HG03571 (cell line): ENCODE data around the gene ADAM12.

Experiments
- ATAC-seq: cut with Tn5 transposase; IDR thresholded peaks from one replicate; pipeline ENCODE4 v1.9.1; 2021; ENCODE audit not compliant: unreplicated experiment

Gene ADAM12

DNA sequence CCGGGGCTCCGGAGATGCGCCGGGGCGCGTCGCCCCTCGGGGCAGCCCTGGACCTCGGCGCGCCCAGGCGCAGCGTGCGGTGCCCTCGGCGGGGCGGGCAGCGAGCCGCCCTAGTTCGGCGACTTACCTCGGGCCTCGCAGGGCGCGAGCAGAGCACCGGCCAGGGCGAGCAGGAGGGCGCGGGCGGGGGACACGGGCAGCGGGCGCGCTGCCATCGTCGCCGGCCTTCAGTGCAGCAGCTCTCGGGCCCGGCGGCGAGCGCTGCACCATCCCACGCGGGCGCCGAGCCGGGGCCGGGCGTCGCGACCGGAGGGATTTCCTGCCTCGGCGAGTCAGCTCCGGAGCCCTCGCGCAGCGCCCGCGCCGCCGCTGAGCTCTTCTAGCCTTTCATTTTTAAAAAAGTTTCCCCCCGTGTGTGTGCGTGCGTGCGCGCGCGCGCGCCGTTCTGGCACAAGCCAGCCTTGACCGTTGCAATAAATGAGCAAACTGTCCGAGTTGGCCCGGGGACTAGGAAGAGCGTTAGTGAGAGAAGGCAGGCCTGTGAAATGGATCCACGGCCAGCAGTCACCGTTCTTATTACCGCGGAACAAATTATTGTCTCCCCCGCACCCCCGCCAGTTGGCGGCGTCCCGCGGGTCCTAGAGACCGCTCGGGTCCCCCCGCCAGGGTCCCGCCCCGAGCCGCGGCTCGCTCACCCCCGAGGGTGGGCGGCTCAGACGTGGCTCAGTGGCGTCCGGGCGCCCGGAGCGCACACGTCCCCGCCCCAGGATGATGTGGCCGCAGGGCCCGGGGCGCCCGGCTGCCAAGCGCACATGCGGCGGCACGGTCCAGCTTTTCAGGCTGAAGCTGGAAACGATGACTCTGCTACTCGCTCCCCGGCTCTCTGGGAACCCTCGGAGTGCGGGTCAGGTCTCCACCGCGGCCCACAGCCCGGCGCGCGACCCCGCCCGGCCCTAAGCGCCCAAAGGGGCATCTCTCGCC is at the start of gene ADAM12:
ADAM12 (minus strand) TSS at position 547 of the 981 bp plus-strand sequence; CDS start at position 215, 332 bp downstream.
- ATAC-seq, result no peak

- no peak for ATAC-seq
Measured at GRCh38 chr10:126437635-126438406, 49.5 kb upstream of the ADAM12 start.

DNA sequence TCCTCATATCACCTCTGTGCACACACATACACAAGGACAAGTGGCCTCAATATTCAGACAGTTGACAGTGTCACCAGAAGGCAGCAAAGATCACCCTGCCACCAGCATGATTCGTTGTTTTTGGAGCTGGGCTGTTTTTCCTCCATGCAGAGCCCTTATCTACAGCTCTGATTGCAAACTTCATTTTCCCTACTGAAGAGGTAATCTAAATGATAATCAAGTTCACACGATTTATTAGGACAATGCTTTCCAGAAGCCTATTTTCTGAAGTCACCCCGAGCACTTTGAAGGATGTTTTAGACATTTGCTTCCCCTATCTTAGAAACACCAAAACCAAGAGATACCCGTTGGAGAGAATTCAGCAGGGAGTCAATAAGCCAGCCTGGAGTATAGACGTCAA is 46.0 kb upstream of the ADAM12 start:
- ATAC-seq, result no peak

GRCh38 chr10:126433351-126433750 is 45.1 kb upstream of the ADAM12 start:
- ATAC-seq, result no peak

DNA sequence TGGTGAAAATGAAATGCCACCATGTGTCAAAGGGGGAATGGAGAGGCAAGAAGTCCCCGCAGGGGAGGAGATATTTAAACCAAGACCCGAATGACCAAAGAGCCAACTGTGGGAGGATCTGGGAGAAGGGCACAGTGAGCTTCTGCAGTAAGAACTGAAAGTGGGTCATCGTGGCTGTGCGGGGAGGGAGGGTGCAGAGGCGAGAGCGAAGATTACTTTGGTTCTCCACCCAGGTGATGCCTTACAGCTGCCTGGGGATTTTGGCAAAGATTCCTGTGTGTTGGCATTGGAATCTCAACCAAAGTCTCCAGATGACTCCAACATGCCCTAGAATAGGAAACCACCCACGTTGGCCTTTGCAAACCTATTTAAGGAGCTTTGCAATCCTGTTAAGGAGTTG is 44.2 kb upstream of the ADAM12 start:
- no peak for ATAC-seq

- ATAC-seq, result no peak
Measured at GRCh38 chr10:126431816-126432215, 43.5 kb upstream of the ADAM12 start.

DNA sequence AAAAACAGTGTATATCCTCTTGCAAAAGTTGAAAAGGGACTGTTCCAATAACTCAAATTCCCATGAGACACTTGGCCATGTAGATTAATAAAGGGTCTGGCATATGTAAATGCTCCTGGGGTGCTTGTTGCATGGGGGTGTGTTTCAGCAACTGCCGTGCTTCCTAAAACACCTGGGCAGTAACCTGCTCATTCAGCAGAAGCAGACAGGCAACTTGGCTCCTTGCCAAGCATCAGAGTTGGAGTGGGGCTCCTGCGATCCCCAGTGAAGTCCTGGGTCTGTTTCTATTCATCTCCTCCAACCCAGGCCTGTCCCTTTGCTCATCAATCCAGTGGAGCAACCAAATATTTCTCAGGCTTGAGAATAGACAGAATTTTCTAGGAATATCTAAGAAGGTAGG is 42.2 kb upstream of the ADAM12 start:
- ATAC-seq, result no peak

- ATAC-seq, result no peak
Measured at GRCh38 chr10:126429275-126429674, 41.0 kb upstream of the ADAM12 start.

GRCh38 chr10:126425489-126426065 is 37.3 kb upstream of the ADAM12 start:
- ATAC-seq, result no peak

GRCh38 chr10:126425032-126425431 is 36.8 kb upstream of the ADAM12 start:
- ATAC-seq, result no peak

DNA sequence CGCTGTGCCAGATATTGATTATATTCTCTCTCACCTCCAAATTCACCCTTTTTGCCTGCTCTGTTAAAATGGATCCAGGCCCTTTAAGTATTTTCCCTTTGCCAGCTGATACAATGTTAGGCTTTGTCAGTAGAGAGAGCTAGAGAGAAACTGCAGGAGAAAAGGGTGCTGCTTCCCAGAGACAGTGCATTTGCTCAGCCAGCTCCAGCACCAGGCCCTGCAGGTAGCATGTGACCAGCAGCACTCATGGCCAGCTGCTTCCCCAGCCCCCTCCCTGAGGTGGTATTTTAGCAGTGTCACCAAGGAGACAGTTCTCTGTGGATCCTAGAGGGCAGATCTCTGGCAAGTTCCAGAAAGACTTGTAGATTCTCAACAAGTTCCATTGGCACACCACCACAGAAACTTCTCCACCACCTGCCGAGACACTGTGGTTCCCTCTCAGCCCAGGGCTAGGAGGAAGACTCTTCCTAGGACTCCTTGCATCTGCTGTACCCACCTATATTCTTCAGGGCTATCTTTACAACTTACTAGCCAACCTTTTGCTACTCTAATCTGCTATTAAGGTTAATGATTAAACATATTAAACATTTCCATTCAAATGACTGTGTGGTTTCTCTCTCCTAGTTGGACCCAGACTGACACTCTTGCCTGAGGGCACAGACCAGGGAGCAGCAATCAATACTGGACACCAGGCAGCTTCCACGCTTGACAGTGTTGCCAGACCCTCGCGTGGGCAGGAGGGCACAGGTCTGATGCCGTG is 35.6 kb upstream of the ADAM12 start:
- ATAC-seq, result no peak

GRCh38 chr10:126422567-126422966 is 34.3 kb upstream of the ADAM12 start:
- ATAC-seq, result no peak

GRCh38 chr10:126421756-126422256 is 33.5 kb upstream of the ADAM12 start:
- no peak for ATAC-seq

DNA sequence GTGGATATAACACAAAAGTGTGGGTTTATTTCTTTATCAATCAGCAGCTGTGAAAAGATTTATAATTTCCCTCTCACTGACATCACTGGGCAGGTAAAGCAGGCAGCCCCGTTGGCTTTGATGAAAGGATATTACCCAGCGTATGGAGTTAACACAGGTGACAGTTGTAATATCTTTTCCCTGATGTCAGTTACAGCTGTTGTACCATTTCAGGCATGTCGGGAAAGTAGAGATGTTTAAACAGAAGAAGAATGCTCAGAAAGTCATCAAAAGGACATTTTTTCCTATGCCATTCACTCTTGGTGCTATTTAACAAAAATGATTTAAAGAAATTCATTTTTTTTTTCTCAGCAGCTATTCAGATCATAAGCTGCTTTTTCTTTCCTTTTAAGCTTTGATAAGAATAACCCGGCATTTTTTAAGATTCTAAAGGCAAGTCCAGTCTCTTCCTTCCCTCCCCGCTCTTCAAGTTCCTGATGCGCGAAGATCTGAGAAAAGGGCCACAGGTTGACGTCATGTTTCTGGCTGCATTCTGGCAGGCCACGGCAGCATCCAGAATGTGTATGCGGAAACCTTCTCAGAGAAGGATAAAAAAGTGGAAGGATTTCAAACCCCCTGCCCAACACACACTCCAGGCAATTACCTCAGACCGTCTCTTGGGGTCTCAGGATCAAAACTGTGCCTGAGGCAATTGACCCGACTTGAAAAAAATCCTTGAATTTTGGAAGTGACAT is 32.5 kb upstream of the ADAM12 start:
- no peak for ATAC-seq

DNA sequence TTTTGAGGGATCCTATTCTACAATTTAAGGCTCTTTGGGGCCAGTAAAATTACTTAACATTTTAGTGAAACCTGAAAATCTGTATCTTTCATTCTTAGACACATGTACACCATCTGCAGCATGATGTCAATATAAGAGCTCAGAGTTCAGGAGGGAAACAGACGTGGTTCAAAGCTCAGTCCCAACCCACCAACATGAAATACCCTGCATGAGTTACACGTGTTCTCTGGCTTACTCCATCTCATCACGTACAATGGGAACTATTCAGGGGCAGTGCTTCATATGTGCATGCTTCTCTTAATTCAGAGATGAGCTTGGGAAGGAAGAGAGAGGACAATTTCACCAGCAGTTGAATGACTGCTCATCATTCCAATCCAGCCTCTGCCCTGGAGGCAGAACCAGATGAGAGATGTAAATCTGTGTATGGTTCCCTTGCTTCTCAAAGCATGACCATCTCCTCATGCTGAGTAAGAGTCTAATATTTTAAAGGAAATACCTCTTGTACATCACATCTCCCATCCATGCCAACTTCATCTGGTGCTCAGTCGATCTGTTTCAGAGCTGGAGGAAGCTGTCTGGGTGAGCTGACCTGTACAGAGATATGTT is 29.0 kb upstream of the ADAM12 start:
- no peak for ATAC-seq

DNA sequence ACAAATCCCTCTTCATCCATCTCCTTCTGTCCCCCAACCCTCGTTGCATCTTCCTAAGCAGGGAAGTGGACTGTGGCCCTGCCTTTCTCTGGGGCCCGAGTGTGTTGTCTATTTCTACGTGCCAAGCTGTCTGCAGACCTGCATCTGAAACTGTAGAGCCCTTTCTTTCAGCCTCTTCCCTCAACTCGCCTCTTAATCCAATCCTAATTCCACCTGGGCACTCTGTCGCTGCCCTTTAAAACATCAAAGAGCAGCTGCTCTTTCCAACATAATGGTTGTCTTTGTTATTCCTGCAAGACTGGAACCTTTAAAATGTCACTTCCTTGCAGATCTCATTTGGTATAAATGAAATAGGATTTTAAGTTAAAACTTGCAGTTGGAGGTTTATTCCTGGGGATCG is 21.5 kb upstream of the ADAM12 start:
- no peak for ATAC-seq

- no peak for ATAC-seq
Measured at GRCh38 chr10:126408953-126409641, 20.8 kb upstream of the ADAM12 start.

DNA sequence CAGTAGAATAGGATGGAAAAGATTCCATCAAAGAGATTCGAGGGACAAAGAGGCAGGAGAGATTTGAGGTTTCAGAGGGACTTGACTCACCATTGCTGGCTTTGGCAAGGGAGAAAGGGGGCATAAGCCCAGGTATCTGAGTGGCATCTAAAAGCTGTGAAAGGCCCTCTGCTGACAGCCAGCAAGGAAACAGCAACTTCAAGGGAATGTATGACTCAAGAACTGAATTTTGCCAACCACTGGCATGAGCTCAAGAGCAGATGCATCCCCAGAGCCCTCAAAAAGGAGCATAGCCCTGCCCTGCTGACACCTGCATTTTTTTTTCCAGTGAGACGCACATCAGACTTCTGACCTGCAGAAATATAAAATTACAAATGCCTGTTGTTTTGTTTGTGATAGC is 19.6 kb upstream of the ADAM12 start:
- no peak for ATAC-seq

DNA sequence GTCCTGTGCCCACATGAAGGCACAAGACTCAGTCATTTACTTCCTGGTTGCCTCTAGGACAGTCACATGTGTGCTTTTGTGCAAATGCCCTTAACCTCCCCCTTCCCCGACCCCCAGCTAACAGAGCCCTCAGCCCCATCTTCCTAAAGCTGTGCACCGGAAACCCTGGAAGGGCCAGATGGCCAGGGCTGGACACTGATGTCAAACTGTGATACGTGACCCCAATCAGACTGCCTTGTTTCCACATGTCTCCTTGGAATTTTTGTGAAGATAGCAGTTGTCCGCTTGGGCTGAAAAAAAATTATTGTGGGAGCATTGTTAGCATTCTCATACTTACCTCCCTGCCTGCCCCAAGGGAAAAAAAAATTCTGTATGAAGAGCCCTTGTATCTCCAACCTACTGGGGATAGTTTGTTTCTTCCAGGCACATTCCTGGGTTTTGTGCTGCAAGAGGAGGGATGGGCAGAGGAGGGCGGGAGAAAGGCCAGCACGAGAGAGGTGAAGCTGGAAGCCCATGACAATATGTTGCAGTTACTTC is 17.0 kb upstream of the ADAM12 start:
- ATAC-seq, result no peak
